NCI-H2029 (cell line): ENCODE data around the gene SYNDIG1.
A peak's percentile ranks its signal among the peaks of the same experiment; 100 is the strongest.

Experiments
- DNase-seq: peaks from one replicate; lab custom pipeline; 2025; lab: John Stamatoyannopoulos, UW

SYNDIG1 gene

GRCh38 chr20:24493661-24494459 is 24.4 kb downstream of the SYNDIG1 start:
- DNase-seq, result no peak

- DNase-seq, result no peak
Observed at GRCh38 chr20:24494460-24494920, 25.1 kb downstream of the SYNDIG1 start.

DNA sequence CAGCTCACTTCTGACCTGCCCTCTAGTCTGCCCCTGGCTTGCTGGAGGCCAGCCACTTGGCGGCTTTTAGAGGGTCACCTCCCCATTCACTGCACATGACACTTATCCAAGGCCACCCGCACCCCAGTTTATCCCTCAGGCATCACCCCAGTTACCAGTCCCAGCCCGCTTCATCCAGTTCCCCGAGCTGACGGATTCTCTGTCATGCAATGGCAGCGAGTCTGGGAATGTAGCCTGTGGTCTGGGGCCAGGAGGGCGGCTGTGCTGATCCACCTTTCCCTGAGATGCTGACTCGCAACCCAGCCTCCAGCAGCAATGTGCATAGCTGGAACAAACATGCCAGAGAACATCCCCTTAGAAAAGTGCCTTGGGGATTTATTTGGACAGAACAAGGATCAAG is 25.8 kb downstream of the SYNDIG1 start:
- no peak for DNase-seq

DNA sequence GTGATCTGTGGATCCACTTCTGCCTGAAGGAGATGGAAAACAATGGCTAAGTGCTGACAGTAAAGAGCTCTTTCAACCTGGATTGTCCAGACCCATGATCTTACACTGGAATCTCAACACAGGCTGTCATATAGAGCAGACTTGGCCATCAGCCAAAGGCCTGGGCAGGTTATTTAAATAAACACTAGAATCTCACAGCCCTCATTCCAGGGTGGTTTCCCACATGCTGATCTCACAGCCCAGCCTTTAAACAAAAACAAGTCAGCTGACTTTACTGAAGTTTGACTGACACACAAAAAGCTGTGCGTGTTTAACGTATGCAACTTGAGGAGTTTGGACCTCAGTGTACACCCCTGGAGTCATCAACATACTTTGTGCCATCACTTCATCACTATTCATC is 28.4 kb downstream of the SYNDIG1 start:
- peak; percentile 91 for DNase-seq

- no peak for DNase-seq
Observed at GRCh38 chr20:24498641-24499040, 29.2 kb downstream of the SYNDIG1 start.

- peak; percentile 7 for DNase-seq
Observed at GRCh38 chr20:24499472-24499871, 30.0 kb downstream of the SYNDIG1 start.

DNA sequence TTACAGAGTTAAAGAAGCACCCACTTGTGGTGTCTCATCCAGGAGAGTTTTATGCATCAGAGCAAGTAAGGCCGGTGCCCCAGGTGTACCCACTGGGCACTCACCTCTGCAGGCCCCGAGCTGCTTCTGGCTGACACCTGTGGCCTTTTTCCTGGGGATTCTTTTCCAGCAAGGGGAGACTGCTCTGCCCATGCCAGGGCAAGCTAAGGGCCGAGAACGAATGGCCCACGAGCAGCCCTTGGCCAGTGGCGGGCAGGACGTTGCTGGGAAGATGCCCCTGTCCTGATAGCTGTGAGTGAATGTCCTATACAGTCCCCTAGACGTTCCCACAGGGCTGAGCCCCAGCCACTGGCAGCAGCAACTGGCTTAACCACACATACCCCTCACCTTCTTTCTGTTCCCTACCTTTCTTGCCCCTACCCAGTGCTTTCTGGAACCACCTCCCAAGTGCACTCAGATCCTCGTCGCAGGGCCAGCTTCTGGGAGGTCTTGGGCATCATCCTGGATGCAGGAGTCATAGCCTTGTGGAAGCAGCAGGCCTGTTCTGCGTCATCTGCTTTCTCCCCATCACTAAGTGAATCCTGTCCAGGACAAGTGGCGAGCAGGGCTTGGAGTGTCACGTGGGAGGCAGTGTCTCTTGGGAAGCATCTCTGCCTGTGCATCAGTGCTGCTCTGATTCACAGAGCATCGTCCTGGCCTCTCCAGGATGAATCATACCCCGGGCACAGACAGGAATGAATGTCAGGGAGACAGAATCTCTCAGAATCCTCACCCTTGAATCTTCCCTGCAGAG is 32.5 kb downstream of the SYNDIG1 start:
- no peak for DNase-seq

GRCh38 chr20:24502661-24503060 is 33.2 kb downstream of the SYNDIG1 start:
- DNase-seq, result no peak

DNA sequence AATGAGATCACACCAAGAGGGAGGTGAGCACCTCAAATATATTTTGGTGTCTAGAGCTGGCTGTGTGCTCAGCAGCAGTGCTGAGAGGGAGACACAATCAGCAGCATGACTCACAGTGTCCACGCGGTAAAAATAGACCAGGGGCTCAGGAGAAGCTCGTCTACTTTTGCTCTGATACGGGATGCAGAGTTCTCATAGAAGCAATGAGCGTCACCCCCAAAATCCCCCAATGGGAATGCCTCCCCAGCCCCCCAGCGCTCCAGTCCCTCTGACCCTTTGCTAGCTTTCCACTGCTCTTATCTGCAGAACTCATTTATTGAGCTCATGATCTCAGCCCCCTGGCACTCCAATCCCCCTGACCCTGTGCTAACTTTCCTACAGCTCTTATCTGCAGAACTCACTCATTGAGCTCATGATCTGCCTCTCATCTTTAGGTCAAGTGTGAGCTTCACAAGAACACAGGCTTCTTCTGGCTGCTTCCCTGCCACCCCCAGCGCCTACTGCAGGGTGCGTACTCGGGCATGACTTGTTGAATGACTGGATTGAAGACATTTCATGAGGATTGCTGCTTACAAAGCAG is 34.0 kb downstream of the SYNDIG1 start:
- DNase-seq, result no peak

GRCh38 chr20:24504331-24505285 is 35.2 kb downstream of the SYNDIG1 start:
- DNase-seq, result no peak

- no peak for DNase-seq
Observed at GRCh38 chr20:24506146-24506545, 36.7 kb downstream of the SYNDIG1 start.

- DNase-seq, result no peak
Observed at GRCh38 chr20:24506696-24507095, 37.3 kb downstream of the SYNDIG1 start.

- no peak for DNase-seq
Observed at GRCh38 chr20:24507182-24507853, 37.9 kb downstream of the SYNDIG1 start.

- peak; percentile 21 for DNase-seq
Observed at GRCh38 chr20:24512441-24512840, 43.0 kb downstream of the SYNDIG1 start.

DNA sequence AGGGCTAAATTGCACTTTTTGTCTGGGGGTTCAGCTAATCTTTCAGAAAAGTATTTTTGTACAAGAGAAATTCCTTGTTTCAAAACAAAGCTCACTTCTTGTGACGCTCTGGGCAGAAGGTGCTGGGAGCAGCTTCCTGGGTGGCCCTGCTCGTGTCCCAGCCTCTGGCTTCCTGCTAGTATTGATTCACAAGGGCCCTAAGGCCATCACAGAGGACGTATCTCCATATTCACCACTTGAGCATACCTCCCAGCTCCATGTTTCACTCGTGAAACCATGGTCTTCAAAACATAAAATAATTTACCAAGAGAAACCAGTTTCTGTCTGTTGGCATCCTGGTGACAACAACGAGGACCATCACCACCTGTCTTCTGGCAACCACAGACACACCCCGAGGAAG is 49.1 kb downstream of the SYNDIG1 start:
- no peak for DNase-seq

- no peak for DNase-seq
Observed at GRCh38 chr20:24519476-24519875, 50.0 kb downstream of the SYNDIG1 start.

DNA sequence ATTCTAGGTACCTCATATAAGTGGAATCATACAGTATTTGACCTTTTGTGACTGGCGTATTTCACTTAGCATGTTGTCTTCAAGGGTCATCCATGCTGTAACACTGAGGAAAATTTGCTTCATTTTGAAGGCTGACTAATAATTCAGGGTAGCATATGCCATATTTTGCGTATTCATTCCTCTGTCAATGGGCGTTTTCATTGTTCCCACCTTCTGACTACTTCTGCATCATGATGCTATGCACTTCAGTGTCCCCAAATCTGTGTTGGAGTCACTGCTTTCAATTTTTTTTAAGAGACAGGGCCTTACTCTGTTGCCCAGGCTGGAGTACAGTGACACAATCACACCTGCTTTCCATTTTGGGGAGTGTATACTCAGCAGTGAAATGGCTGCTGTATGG is 51.6 kb downstream of the SYNDIG1 start:
- no peak for DNase-seq

DNA sequence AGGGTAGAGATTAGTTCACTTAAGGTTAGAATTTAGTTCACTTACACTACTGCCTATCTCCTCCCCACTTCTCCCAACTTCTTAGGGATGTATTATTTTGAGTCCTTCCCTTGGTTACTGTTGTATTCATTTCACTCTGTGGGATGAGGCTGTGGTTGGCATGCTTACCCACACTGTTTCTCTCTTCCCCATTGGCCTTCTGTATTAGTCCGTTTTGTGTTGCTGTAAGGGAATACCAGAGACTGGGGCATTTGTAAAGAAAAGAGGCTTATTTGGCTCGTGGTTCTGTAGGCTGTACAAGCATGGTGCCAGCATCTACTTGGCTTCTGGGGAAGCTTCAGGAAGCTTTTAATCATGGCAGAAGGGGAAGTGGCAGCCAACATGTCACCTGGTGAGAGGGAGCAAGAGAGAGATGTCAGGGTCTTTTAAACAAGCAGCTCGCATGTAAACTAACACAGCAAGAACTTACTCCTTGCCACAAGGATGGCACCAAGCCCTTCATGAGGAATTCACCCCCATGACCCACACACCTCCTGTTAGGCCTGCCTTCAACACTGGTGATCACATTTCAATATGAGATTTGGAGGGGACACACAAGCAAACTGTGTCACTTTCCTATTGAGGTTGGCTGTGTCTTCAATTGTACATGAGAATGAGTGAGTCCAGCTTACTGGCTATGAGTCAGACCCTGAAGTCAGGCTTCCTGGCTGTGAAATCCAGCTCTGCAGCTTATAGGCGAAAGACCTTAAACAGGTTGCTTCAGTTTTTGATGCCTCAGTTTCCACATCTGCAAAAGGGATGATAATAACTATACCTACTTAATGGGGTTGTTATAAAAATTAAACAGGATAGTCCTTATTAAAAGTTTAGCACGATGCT is 53.3 kb downstream of the SYNDIG1 start:
- no peak for DNase-seq

- no peak for DNase-seq
Observed at GRCh38 chr20:24523661-24524060, 54.2 kb downstream of the SYNDIG1 start.
